ENCODE results near the gene SCO2.

SCO2 gene

GRCh38 chr22:50505276-50505775 is 20.1 kb downstream of the SCO2 start:
- no peak for DNase-seq (ENCODE audit: extremely low read depth, low read depth)
- no peak for TF ChIP-seq CTCF (IDR thresholded peaks at IDR 0.05; ENCODE audit: low read depth, low read length)

GRCh38 chr22:50504369-50505211 is 20.8 kb downstream of the SCO2 start:
- no peak for TF ChIP-seq CTCF (IDR thresholded peaks at IDR 0.05; ENCODE audit: low read depth, low read length)
- DNase-seq (ENCODE audit: extremely low read depth, low read depth), result no peak

- no peak for DNase-seq (ENCODE audit: extremely low read depth, low read depth)
- TF ChIP-seq CTCF (IDR thresholded peaks at IDR 0.05; ENCODE audit: low read depth, low read length), result no peak; the same call in 1 of the 2 replicates
Observed at GRCh38 chr22:50503475-50504145, 21.8 kb downstream of the SCO2 start.

DNA sequence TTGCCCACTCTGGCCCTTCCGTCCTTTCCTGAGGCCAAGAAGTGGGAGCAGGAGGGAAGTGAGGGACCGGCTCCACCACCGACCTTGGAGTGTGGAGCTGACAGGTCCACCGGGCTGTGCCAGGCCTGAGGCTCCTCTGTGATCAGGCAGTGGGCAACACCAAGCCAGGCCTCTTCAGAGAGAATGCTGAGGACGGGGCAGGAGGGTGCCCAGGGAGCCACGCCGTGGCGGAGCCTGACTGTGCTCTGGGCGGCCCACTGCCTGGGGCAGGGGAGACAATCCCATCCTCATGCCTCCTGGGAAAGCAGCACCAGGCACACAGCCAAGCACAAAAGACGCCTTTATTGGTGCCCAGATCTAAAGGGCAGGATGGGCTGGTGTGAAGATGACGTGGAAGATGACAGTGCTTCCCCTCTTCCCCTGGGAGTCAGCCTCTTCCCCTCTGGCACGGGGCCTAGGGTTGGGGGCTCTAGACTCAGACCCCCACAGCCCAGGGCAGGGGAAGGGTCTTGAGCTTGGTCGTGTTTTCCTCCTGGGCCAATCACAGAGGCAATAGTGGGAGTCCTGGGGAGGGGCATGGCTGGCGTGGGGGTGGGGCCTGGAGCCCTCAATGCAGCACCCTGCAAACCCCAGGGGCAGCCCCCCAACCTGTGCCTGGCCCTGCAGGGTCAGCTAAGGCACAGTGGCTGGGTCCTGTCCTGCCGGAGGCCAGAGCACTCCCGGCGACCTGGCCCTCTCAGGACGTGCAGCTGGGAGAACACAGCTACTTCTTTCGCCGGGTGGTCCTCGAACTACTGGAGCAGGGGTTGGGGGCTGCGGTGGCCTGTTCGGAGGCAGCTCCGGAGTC is 22.5 kb downstream of the SCO2 start:
- TF ChIP-seq CTCF (IDR thresholded peaks at IDR 0.05; ENCODE audit: low read depth, low read length), result no peak
- DNase-seq (ENCODE audit: extremely low read depth, low read depth), result no peak

DNA sequence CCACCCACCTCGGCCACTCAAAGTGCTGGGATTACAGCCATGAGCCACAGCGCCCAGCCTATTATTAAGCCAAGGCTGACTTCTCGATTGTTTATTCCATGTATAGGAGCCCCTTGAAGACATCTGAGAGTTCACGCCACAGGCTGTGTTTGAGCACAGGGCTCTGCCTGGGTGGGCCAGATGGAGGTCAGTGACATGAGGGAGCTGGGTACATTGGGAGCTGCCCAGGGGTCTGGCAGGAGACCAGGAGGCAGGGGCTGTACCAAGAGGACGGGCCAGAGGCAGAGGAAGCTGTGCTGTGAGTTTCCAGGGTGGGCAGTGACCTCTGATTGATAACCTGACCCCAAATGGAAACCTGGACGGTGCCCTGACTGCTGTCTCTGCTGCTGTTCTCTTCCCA is 23.3 kb downstream of the SCO2 start:
- no peak for TF ChIP-seq CTCF (IDR thresholded peaks at IDR 0.05; ENCODE audit: low read depth, low read length)
- no peak for DNase-seq (ENCODE audit: extremely low read depth, low read depth)

DNA sequence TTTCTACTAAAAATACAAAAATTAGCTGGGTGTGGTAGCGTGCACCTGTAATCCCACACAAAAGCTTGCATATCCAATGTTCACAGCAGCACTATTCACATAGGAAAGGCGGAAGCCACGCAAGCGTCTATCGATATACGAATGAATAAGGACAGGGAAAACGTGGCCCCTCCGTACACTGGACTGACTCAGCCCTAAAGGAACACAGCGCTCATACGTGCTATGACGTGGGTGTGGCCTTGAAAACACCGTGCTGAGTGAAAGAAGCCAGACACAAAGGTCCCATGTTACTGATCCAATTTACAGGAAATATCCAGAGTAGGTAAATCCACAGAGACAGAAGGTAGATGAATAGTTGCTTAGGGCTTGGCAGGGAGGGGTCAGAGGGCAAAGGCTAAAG is 24.9 kb downstream of the SCO2 start:
- no peak for TF ChIP-seq CTCF (IDR thresholded peaks at IDR 0.05; ENCODE audit: low read depth, low read length)
- no peak for DNase-seq (ENCODE audit: extremely low read depth, low read depth)

Data from AG09319 (cell line).